ENCODE data around the gene THOC5.
A peak's percentile ranks its signal among the peaks of the same experiment; 100 is the strongest.
"Not testable (repeated sequence)": the region's sequence is repeated elsewhere in the genome, so short reads cannot be mapped to it uniquely, and the experiment has no call there.

The THOC5 gene

GRCh38 chr22:29509298-29509697, 44.3 kb downstream of the THOC5 start:
- DNase-seq (ENCODE audit: low read depth) = no peak

DNA sequence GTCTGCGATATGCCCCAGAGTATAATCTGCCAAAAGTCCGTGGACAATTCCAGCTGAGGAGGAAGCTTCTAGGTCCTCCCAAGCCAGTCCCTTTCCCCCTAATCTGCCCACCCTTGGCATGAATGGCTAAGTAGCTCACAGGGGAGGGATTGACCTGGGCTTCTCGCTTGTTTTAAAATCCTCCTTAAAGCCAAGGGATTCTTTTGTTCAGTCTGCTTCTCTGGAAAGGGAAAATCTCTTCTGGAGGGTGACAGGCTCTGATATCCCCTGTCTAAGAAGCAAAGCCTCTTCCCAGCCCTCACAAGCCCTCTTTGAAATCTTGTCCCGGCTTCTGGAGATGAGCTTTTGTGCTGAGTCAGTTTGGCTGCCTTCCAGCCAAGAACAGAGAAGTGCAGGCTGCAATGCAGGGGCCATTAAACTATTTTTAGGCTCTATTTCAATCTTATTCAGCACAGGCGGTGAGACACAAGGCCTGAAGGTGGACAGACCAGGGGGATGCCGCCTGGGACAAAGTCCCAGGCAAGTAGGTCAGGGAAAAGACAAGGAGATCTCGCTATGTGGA, 49.7 kb downstream of the THOC5 start:
- no peak for DNase-seq (ENCODE audit: low read depth)

DNA sequence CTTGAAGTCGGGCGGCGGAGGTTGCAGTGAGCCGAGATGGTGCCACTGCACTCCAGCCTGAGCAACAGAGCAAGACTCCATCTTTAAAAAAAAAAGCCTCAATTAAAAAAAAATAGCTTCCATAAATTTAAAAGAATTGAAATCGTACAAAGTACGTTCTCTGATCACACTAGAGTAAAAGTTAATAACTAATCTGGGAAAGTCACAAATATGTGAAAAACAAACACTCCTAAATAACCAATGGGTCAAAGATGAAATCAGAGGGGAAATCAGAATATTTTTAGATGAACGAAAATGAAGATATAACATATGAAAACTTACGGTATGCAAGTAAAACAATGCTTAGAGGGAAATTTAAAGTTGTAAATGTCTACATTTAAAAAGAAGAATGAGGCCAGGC, 53.7 kb downstream of the THOC5 start:
- no peak for DNase-seq (ENCODE audit: low read depth)

DNA sequence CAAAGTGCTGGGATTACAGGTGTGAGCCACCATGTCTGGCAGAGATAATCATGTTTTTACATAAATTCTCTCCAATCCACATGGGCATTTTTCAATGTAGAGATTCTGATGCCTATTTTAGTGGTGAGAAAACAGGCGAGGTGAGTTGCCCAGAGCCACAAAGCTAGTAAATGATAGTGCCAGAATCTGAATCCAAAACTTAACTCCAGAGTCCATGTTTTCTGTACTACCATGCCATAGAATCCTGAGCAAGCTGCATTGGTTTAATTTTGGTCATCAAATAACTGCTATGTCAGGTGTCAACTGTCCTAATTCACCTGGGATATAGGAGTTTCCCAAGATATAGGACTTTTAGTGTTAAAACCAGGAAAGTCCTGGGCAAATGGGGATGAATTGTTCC, 59.9 kb downstream of the THOC5 start:
- no peak for DNase-seq (ENCODE audit: low read depth)

DNA sequence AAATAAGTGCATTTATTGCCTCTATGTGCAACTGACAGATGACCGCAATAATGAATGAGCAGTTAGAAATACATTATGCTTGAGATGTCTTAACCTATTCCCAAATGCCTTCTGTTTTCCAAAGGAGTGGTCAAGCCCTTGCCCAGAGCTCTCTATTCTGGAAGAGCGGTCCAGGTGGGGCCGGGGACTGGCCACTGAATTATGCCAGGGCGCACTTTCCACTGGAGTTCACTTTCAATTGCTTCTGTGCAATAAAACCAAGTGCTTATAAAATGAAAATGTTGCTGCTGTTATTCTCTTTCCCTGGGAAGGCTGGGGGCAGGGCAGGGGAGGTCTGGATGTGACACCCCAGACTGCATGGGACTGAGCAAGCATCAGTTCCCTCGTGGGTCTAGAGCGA, 62.5 kb downstream of the THOC5 start:
- no peak for DNase-seq (ENCODE audit: low read depth)

DNA sequence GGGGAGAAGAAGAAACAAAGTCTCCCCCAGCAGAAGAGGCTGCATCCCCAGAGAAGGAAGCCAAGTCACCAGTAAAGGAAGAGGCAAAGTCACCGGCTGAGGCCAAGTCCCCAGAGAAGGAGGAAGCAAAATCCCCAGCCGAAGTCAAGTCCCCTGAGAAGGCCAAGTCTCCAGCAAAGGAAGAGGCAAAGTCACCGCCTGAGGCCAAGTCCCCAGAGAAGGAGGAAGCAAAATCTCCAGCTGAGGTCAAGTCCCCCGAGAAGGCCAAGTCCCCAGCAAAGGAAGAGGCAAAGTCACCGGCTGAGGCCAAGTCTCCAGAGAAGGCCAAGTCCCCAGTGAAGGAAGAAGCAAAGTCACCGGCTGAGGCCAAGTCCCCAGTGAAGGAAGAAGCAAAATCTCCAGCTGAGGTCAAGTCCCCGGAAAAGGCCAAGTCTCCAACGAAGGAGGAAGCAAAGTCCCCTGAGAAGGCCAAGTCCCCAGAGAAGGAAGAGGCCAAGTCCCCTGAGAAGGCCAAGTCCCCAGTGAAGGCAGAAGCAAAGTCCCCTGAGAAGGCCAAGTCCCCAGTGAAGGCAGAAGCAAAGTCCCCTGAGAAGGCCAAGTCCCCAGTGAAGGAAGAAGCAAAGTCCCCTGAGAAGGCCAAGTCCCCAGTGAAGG, 64.3 kb downstream of the THOC5 start:
- not testable (repeated sequence) for DNase-seq (ENCODE audit: low read depth)

GRCh38 chr22:29487426-29487986, 66.1 kb downstream of the THOC5 start:
- DNase-seq (ENCODE audit: low read depth) = no peak

DNA sequence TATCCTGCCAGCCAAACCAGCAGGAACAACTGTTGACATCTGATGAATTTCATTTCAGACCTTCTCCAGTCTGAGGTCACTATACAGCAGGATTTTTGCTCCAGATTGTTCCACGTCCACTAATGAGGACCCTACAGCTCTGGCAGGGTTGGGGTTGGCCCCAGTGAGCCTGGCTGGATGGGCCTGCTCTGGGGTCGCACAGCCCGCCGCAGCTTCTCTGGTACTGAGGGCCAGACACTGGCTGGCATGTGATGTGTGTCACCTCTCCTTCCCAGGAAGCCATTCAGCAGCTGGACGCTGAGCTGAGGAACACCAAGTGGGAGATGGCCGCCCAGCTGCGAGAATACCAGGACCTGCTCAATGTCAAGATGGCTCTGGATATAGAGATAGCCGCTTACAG, 68.1 kb downstream of the THOC5 start:
- DNase-seq (ENCODE audit: low read depth) = no peak

- DNase-seq (ENCODE audit: low read depth) = no peak
Measured at GRCh38 chr22:29484642-29485041, 68.9 kb downstream of the THOC5 start.

- DNase-seq (ENCODE audit: low read depth) = no peak
Measured at GRCh38 chr22:29483254-29483653, 70.3 kb downstream of the THOC5 start.

DNA sequence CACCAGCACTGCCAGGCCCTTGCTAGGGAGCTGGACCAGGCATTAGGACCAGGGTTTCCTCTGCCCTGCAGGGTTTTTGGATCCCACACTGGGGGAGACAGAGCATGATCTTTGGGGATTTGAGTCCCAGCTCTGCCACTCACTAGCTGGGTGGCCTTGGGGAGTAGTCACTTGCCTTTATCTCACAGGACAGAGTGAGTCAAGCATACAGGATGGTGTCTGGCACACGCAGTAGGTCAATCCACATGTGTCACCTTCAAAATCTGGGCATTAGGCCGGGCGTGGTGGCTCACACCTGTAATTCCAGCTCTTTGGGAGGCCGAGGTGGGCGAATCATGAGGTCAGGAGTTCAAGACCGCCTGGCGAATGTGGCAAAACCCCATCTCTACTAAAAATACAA, 70.8 kb downstream of the THOC5 start:
- no peak for DNase-seq (ENCODE audit: low read depth)

DNA sequence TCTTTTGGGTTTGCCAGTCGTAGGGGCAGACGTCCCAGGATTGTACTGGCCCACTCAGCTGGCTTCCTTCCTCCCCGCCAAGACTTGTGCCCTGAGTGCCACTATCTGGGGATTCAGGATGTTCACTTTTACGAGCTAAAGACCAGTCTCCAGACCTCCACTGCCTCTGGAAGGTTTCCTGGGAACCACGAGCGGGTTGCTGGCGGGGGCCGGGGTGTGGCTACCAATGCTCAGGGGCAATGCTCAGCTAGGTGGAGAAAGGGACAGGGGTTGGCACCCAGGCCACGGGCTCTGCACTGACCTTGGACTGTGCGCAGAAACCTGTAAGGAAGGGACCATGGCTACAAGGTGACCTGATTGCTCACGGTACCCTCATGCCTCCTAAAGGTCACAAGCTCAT, 71.3 kb downstream of the THOC5 start:
- DNase-seq (ENCODE audit: low read depth) = no peak

GRCh38 chr22:29481265-29482000, 72.1 kb downstream of the THOC5 start:
- no peak for DNase-seq (ENCODE audit: low read depth)

- DNase-seq (ENCODE audit: low read depth) = peak; percentile 58
Measured at GRCh38 chr22:29480512-29481264, 72.9 kb downstream of the THOC5 start.

- no peak for DNase-seq (ENCODE audit: low read depth)
Measured at GRCh38 chr22:29480262-29480511, 73.4 kb downstream of the THOC5 start.

- DNase-seq (ENCODE audit: low read depth) = no peak
Measured at GRCh38 chr22:29479417-29480261, 73.9 kb downstream of the THOC5 start, which contains the start of gene NEFH. TSS of gene NEFH (plus strand) at chr22:29480218. CDS start at chr22:29480263, 45 bp downstream.

- no peak for DNase-seq (ENCODE audit: low read depth)
Measured at GRCh38 chr22:29478326-29479276, 75.0 kb downstream of the THOC5 start.

DNA sequence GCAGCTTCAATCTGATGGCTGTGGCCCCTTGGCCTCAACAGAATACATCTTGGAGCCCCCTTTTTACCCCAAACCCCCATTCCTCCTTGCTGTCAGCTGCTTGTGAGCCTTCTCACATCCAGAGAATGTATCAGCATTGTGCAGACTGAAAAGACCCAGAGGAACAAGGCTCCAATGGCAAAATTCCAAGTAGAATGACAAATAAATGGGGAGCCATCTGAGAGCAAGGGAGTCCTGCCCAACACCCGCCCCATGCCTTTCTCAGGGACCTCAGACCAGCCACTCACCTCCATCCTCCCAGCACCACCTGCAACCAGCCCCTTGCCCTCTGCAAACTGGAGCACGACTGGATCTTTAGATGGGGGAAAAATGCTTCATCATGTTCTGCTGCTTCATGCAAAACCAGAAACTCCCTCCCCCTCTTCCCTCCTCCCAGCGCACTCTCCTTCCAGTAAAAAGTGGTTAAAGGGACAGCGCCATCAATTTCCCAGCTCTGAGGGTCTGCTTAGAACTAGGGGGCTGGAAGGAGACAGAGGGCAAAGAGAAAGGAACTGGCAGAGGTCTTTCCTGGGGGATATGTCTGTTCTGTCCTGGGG, 75.7 kb downstream of the THOC5 start:
- no peak for DNase-seq (ENCODE audit: low read depth)

GRCh38 chr22:29476116-29476515, 77.4 kb downstream of the THOC5 start:
- DNase-seq (ENCODE audit: low read depth) = no peak

DNA sequence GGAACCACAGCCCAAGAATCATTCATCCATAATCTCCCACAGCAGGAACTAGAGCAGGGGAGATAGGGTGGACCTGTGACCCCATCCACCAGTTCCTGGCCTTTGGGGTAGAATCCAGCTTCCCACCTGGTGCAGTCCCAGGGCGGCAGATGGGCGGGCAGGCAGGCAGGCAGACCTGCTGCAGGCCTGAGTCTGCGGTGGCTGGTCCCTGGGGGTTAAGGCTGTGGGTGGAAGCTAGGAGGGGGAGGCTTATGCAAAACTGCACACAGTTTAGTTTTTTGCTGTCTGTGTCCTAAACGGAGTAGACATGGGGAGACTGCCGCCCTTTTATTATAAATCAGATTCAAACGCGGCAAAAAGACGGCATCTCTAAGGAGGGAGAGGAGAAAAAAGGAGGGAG, 78.0 kb downstream of the THOC5 start:
- no peak for DNase-seq (ENCODE audit: low read depth)
